Measurements from ENCODE around the gene CAPZB.

CAPZB gene

DNA sequence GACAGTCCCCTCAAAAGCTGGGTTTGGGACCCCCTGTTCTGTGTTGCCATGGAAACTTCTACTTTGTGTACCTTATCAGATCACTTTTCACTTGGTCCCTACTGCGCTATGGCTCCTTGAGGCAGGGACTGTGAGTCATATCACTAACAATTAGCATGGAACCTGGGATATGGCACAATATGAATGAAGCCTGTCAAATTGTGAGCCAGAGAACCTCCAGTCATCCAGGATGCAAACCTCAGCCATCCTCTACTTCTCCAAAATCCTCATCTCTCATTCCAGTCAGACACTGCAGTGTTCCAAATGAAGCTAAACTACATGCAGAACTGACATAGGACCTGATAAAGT lies 11.2 kb upstream of the CAPZB start:
- no peak for DNase-seq

DNA sequence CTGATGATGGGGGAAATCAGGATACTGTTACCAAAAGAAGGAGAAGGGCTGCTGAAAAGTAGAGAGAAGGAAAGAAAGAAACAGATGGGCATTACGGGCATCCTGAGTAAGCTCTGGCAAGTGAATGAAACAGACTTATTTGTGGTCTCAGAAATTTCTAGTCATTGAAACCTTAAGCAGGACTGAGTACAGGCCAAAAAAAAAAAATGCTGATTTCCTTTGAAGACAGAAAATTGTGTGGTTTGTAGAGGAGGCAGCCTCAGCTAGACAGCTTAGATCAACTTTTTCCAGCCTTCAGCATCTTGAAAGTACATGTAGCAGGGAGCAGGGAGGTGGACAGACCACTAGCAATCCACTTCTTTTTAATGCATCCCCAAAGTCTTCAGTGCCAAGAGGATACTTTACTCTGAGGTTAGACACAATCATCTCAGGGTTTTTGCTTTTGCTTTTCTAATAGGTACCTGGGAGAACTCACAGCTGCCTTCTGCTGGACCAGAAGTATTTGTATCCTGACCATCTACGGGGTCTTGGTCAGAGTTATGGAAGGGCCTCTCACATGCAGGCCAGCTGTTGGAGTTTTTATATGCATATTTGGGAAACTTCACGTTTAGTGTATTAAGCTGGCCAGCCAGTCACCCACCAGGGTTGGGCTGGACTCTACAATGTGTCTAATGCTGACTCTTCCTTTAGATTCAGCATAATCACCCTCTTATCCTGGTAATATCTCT lies 10.6 kb upstream of the CAPZB start:
- DNase-seq = no peak

DNA sequence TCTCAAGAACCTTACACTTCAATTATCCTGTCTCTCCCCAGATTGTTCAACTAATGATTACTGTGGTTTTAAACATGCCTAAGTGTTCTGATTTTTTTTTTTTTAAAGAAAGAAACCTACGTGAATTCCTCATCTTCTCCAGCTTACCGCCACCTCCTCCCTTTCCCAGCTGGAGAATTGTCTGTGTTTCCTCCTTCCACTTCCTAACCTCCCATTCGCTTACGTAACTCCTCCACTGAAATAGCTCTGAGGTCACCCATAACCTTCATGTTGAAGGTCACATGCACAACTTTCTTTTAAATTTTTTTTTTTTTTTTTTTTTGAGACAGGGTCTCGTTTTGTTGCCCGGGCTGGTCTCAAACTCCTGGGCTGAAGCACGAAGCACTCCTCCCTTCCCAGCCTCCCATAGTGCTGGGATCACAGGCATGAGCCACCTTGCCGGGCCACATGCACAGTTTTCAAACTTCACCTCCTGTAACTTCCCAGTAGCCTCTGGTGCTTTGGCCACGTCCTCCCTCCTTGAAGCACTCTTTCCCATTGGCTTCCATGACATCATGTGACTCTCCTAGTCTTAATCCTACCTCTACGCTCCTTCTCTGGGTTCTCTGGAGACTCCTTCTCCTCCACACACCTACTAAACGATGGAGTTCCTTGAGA lies 9.8 kb upstream of the CAPZB start:
- DNase-seq = no peak

DNA sequence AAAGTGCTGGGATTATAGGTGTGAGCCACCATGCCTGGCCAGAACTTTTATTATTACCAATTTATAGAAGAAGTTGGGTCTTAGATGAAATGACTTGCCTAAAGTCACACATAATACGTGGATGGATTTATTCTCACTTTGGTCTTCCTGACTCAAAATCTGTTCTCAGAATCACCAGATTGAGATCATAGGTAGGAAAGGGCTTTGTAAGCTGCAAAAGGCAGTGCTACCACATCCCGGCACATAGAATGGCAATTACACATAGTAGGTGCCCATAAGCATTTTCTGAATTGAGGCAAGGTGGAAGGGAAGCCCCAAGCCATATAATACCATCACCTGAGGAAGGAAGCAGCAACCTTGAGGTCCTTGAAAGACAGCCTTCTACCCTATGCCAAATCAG lies 8.2 kb upstream of the CAPZB start:
- DNase-seq = no peak

DNA sequence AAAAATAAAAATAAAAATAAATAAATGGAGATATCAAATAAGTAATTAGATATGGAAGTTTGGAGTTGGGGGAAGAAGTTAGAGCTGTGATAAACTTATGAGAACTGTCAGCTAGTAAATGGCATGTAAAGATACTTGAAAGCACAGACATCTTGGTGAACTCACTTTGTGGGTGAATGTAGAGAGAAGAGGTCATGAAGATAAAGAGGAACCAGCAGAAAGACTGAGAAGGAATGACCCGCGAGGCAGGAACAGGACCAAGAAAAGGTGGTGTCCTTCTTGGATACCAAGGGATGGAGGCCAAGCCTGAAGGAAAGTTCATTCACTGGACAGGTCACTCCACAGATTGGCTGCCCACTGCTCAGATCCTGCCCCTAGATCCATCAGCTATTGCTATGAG lies 4.7 kb upstream of the CAPZB start:
- no peak for DNase-seq

DNA sequence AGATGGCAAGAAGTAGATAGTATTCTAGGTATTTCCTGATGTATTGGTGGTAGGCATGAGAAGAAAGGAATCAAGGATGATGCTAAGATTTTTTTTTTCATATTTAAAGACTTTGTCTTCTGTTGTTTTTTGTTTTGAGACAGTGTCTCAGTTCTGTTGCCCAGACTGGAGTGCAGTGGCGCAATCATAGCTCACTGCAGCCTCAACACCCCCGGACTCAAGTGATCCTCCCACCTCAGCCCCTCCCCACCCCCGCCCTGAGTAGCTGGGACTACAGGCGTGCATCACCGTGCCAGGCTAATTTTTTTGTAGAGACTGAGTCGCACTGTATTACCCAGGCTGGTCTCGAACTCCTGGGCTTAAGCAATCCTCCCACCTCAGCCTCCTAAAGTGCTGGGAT lies 2.8 kb upstream of the CAPZB start:
- no peak for DNase-seq

DNA sequence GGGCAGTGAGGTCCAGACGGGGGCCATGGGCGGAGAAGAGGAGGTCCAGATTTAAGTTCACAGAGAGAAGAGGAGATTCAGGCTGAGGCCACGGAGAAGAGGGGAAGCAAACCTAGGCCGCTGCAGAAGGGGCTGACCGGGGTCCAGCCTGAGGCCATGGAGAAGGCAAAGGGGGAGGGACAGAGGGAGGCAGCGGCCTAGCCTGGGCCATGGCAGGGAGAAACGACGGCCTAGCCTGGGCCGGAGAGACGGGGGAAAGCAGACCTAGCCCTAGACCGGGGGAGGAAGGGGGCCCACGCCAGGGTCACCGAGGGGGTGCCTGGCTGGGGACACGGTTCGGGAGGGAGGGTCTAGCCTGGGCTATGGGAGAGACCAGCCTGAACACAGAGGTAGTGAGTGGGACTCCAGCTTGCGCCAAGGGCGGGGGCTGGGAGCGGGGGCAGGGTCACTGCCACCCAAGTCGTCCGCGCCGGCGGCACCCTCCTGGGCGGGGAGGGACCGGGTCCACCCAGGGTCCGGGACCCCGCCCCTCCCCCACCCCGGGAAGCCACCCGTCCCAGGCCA lies 459 bp downstream of the CAPZB start:
- DNase-seq = no peak

DNA sequence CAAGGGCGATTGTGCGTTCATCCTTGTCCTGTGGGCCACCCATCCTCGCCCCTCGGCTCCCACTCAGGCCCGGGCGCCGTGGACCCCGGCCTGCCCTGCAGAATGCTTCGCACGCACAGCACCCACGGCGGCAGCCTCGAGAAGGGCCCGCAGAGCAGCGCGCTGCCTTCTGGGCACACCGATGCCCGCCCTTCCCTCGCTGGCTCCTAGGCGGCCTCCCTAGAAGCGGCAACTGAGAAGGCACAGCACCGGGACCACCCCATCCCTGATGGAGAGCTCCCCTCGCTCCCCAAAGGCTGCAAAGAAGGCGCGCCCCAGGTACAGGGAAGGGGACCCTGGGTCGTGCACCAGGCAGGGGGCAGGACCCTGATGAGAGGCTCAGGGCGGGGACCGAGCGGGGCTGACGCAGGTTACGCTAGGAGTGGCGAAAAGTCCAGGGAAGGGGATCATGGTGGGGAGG lies 971 bp downstream of the CAPZB start:
- DNase-seq = no peak

DNA sequence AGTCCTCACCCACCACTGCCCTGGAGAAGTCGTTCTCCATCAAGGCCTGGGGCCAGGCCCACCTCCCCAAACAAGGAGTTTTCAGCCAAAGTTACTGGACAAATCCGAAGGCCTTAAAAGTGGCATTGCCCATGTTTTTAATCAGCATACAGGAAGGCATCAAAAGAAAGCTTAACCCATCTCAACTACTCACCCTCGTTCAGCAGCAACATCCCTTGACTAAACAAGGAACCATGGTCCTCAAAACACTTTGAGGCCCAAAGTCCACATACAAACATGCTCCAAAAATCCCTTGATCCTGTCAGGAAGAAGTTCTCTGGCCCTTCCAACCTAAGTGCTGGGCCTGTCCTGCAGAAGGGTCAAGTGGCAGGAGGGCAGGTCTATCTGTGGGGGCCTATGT lies 1.6 kb downstream of the CAPZB start:
- no peak for DNase-seq

DNA sequence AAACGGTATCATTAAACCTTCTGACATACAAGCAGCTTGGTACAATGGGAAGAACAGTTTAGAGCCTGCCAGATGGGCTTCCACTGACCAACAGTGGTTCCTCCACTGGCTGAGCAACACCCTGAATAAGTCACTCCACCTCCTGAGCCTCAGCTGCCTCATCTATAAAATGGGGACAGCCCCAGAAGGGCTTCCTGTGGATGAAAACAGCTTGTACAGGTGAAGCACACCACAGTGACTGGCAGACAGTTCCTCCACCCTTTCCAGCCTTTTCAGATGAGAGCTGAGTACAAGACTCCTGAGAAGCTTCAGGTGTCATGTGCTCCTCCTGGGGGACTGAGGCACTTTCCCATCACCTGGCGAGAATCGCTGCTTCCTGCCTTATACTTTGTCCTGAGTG lies 2.1 kb downstream of the CAPZB start:
- no peak for DNase-seq

DNA sequence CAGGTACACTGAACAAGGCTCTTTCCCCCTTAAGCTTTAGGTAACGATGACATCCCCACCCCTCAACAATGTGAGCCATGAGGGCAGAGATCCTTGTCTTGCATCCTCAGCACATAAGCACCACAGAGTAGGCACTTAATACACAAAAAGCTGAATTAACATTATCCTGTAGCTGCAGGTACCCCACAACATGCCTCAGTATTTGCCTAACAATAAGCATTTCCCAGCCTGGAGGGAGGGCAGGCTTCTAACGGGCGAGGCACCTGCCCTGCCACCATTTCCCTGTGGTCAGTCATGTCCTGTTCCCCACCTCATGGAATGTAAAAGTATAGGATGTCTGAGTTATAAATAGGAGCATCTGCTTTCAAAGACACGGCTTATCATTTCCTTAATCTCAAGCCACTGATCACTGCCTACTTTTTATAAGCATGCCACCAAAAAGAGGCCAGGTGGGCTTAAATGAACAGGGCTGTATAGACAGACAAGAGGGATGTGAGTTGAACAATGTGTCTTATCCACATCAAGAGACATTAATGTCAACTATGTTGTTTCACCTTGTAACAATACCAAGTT lies 3.4 kb downstream of the CAPZB start:
- no peak for DNase-seq

DNA sequence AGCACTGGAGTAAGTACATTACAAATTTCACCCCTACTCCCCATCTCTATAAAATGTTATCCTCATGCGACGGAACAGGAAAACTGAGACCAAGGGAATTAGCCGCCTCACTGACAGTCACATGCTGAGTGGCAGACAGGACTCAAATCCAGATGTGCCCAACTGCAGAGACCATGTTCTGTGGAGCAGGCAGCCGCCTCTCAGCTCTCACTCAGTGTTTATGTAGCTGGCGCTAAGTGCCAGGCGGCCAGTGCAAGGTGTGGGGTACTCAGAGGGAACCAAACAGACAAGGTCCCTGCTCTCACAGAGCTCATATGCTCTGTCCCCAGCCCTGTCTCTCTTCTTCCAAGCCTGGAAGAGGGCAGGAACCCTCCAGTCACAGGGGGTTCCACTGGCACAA lies 5.1 kb downstream of the CAPZB start:
- DNase-seq = no peak

DNA sequence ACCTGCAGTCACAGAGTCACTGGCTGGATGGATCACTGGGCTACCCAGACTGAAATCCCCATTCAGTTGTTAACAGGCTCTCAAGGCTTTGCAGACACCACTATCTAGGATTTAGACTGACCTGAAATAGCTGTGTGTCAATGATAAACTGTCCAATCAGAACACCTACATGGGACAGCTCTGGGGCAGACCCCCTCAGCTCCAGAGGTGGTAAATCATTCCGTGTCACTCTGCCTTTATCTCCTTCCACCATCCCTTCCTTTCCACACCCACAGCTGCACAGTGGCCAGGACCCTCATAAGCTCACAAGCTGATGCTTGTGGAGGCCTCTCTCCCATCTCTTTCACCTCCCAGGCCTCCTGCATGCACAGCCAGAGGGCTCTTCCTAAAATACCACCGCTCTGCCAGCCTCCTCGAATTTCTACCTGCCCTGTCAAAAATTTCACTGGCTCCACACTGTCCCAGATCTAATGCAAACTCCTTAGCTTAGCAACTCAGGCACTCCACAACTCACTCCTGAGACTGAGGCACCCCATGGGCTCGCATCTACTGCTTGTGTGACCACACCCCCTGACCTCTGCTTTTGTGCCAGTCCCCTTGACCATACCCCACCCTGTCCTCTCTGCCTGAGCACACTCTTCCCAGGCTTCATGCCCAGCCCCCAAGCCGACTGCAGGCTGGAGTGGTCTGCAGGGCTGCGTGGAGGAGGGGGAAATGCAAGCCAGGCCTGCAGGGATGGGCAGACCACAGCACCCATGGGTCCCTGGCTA lies 5.8 kb downstream of the CAPZB start:
- DNase-seq = no peak

DNA sequence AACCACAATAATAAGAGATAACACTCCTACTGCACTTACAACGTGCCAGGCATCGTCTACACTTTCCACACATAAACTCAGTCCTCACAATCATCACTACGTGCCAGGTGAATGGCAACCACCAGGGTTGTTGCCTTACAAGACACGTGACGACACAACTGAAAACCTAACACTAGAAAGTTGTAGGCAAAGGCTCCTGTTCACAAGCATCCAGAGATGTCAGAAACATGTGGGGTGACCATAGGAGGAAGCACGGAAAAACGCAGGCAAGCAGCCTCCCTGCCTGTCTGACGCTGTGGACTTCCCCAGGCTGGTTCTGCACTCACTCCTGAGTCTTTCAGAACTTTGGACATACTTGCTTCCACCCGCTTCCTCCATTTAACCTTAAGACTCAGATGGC lies 7.0 kb downstream of the CAPZB start:
- DNase-seq = no peak

DNA sequence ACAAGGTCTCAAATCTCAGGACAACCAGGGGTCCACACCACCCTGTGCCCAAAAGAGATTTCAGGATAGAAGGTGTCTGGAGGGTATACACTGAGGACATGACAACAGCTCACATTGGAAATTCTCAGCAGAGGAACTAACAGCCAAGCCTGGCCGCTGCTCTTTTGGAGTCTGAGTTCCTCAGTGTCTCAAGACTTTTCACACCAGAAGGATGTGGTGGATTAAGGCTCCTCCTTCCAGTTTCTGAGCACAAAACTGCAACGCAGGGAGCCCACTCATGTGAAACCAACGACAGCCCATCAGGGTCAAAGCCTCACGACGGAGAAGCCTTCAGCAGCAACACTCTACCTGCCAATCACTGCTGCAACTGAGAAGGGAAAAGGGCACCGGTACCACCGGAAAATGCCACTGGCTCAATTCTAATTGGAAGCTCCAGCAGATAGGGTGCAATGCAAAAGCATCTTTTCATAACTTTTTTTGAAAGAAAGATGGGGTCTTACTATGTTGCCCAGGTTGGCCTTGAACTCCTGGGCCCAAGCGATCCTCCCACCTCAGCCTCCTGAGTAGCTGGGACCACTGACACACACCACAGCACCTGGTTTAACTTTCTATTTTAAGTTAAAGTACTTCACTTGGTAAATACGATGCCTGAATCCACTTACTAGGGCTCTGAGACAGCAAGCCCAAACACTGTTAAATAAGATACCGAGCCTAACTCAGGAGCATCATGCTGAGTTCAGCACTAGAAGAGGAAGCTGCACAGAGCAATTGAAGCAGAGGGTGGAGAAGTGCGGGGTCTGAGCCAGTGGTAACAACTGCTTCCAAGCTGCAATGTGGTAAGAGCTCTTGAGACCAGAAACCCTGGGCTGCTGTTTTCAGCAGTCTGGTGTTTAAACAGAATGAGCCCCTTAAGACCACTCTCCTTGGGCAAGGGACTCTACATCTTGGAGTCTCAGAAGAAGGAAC lies 7.8 kb downstream of the CAPZB start:
- DNase-seq = no peak

DNA sequence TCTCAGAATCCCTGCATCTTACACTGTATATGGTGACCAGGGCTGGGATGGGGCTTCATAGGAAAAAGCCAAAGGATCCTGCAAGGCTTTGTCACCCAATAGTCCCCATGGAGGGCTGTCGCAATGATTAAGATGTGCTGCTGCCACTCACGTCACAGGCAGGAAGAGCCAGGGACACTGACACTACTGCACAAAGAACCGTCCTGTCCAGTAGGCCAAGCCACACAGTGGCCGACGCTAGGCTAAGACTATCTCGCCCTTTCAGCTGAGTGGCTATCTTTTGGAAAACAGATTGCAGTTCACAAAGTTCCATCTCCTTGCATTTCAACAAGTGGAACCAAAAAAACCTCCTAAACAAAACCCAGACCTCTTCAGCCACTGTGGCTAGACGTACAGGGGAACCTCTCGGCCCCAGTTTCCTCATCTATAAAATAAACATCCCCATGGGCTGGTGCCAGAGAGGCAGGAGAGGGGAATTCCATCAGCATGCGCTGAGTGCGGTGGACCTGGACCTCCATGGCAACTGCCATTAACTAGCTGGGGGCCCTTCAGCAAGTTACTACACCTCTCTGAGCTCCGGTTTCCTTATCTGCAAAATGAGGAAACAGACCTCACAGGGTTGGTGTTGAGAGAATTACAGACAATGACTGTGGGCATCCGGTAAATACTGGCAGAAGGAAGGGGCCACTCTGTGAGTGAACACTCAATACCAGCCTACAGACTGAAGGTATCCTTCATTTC lies 8.7 kb downstream of the CAPZB start:
- no peak for DNase-seq

DNA sequence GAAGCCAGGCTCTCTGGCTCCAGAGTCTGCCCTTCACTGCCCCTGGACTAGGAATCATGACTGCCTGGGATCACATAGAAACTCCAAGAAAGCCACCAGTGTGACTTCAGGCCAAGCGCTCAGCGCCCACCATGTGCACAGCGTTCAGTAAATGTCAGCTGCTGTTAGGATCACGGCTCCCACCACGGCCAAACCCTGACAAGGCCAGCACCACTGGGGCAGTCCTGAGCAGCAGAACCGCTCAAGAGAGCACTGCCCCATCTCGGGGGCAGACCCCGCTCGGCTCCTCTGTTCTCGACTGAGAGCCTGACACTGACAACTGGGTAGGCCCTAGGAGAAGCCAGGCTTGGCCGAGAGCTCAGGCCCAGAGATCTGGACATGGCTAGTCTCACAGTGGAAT lies 10.0 kb downstream of the CAPZB start:
- DNase-seq = no peak

DNA sequence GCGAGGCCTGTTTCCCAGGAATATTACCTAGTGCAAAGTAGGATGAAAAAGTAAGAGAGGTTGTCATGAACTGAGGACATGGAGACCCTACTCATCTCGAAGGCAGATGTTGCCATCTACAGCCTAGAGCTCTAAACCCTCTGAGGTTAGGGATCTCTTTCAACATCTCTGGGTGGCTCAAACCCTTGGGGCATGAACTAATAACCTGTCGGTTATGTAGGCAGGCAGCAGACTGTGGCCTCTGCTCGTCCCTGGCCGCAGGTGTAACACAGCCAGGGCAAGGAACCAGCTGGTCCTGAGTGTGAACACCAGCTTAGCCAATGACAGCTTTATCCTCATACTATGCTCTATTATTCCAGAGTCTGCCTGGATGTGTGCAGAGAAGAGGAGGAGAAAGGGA lies 13.2 kb downstream of the CAPZB start:
- DNase-seq = no peak

DNA sequence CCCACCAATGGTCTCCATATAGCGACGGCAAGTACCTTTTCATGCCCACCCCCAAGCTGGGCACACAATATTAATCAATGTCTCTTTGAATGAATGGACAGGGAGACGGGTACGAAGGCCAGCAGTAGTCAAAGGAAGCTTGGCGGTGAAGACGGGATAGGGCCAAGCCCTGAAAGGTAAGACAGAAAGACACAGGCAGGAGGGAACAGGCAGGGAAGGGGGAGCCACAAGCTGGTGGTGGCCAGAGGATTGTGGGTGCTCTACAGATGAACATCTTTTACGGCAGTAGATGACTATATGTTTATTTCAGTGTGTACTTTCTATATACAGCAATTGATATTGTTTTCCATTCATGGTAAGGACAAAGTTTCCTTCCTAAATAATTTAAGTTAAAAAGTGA lies 16.3 kb downstream of the CAPZB start:
- no peak for DNase-seq

DNA sequence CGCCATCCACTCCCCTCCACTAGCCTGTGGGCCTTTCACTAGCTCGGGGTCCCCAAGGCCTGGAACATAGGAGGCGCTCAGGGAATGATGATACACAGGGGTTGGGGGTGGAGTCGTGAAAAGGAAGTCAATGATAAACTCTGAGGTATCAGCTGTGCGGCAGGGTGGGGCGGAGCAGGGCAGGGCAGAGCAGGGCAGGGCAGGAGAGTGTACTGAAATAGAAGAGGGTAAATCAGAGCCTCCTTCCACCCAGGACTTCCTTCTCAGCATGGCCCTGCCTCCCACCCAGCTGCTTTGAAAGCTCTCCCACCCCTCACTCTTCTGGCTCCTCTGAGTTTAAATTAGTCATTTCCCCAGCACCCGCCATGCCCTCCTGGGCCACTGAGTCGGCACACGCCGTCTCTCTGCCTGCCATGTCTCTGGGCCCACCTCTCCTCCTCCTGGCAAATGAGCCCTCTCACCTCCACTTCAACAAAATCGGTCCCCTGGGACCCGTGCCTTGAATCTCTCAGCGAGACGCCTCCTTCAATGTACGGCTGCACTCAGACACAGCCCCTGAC lies 16.9 kb downstream of the CAPZB start:
- no peak for DNase-seq

Measured in NCI-H524 treated with DMSO at 0.1 percent for 48 hours (cell line).